Astrocyte (in vitro differentiated cells and primary cell): ENCODE data around the gene ABHD12.

ENCODE experiments used
- CTCF ChIP-seq: IDR thresholded peaks from 2 replicates; pipeline ENCODE4 v1.5.1; 2011; ENCODE audit warnings: low read depth, mild to moderate bottlenecking, inconsistent platforms, low read length, moderate library complexity; ENCODE audit not compliant: insufficient read depth
- EZH2 ChIP-seq: IDR thresholded peaks from 2 replicates; pipeline ENCODE4 v1.6.1; 2012; ENCODE audit warnings: mild to moderate bottlenecking, low read length, inconsistent platforms; ENCODE audit not compliant: insufficient read depth

- TF ChIP-seq CTCF (no peak), EZH2 (no peak)
Measured at GRCh38 chr20:25297141-25297905, 93.3 kb downstream of the ABHD12 start.
